Ascending aorta (tissue), 2 donors: Measurements from ENCODE around the gene ACTA2. TPM values are rescaled to one million over a fixed set of nuclear protein-coding genes. Genes with fewer than 3 reads are reported as not detected.

Experiments used
- DNase-seq, 2 donors: peaks; one replicate each; pipeline ENCODE4 v3.0.0-alpha.2; 2019; ENCODE audit warnings: low spot score in 2 of 2
- H3K27ac ChIP-seq, 2 donors: fragments of 200-600 bp; sonication (generic); one replicate each; pipeline ENCODE4 v1.5.1; 2016 to 2017; ENCODE audit warnings: mild to moderate bottlenecking in 1 of 2
- H3K27me3 ChIP-seq: fragments of 200-600 bp; sonication (generic); one replicate; pipeline ENCODE4 v1.5.1; 2017
- H3K36me3 ChIP-seq, 2 donors: fragments of 200-600 bp; sonication (generic); one replicate each; pipeline ENCODE4 v1.5.1; 2016
- H3K4me1 ChIP-seq, 2 donors: fragments of 200-600 bp; sonication (generic); one replicate each; pipeline ENCODE4 v1.5.1; 2016 to 2017; ENCODE audit warnings: mild to moderate bottlenecking in 1 of 2
- H3K4me3 ChIP-seq, 2 donors: fragments of 200-600 bp; sonication (generic); one replicate each; pipeline ENCODE4 v1.5.1; 2016 to 2017; ENCODE audit warnings: mild to moderate bottlenecking in 1 of 2
- H3K9me3 ChIP-seq, 2 donors: fragments of 200-600 bp; sonication (generic); one replicate each; pipeline ENCODE4 v1.5.1; 2016
- CTCF ChIP-seq, 3 experiments: fragments of 200-600 bp in 2 of 3; fragments of 450-650 bp in 1 of 3; sonication (generic) in 2 of 3; IDR thresholded peaks; one replicate each; pipeline ENCODE4 v1.5.1; 2016 to 2019; ENCODE audit warnings: antibody characterized with exemption in 3 of 3, mild to moderate bottlenecking in 1 of 3, moderate library complexity in 1 of 3
- intact Hi-C: fragments of 100-400 bp; cut with DNase I; formaldehyde crosslinking; loops from one replicate; pipeline ENCODE4 v1.15.1; 2023
- total RNA-seq: library from RNA; depleted of rRNA; stranded (reverse); fragments of >200 nt; gene quantifications from one replicate; pipeline ENCODE4 v1.1.0, GENCODE V29; 2016

Gene ACTA2
- total RNA-seq, 1 donor from 2014 or later: 5,316 TPM

- no peaks in the 10 kb centered on the region for H3K36me3 ChIP-seq
- H3K9me3 ChIP-seq: no peaks in the 10 kb centered on the region
- H3K4me1 ChIP-seq: no peaks in the 10 kb centered on the region
- no peaks in the 10 kb centered on the region for H3K27me3 ChIP-seq
- no peak for DNase-seq
- no peak overlapping the region for H3K4me3 ChIP-seq
- no peak for TF ChIP-seq CTCF (IDR thresholded peaks at IDR 0.05)
- intact Hi-C loops: no loop called here
- H3K27ac ChIP-seq: no peak overlapping the region
Measured at GRCh38 chr10:88890681-88891381, 61.7 kb downstream of the ACTA2 start.

GRCh38 chr10:88889559-88890337, 62.8 kb downstream of the ACTA2 start:
- no peaks in the 10 kb centered on the region for H3K36me3 ChIP-seq
- no peak overlapping the region for H3K4me3 ChIP-seq
- H3K27ac ChIP-seq: no peak overlapping the region
- no peaks in the 10 kb centered on the region for H3K27me3 ChIP-seq
- DNase-seq: no peak
- no peaks in the 10 kb centered on the region for H3K4me1 ChIP-seq
- TF ChIP-seq CTCF (IDR thresholded peaks at IDR 0.05): no peak
- no peaks in the 10 kb centered on the region for H3K9me3 ChIP-seq
- intact Hi-C loops: no loop called here

GRCh38 chr10:88888810-88889445, 63.6 kb downstream of the ACTA2 start:
- H3K27me3 ChIP-seq: no peaks in the 10 kb centered on the region
- no peaks in the 10 kb centered on the region for H3K36me3 ChIP-seq
- H3K4me1 ChIP-seq: no peaks in the 10 kb centered on the region
- no peaks in the 10 kb centered on the region for H3K9me3 ChIP-seq
- H3K4me3 ChIP-seq: no peak overlapping the region
- intact Hi-C loops: no loop called here
- H3K27ac ChIP-seq: no peak overlapping the region
- TF ChIP-seq CTCF (IDR thresholded peaks at IDR 0.05): no peak
- DNase-seq: no peak

- Histone ChIP-seq H3K4me3 (no peak overlapping the region), H3K36me3 (no peaks in the 10 kb centered on the region), H3K9me3 (no peaks in the 10 kb centered on the region), H3K27me3 (no peaks in the 10 kb centered on the region), H3K27ac (no peak overlapping the region), H3K4me1 (peaks cover 0 to 4% of the 10 kb centered on the region in 2 donors)
- no peak for DNase-seq
- intact Hi-C loops: no loop called here
- TF ChIP-seq CTCF (IDR thresholded peaks at IDR 0.05): no peak
Measured at GRCh38 chr10:88886557-88886956, 66.0 kb downstream of the ACTA2 start.

Other genes starting within 250 kb of the ACTA2 start
- gene LIPK, start 246.5 kb downstream of the ACTA2 start, total RNA-seq: not detected
- gene LIPN, start 192.8 kb downstream of the ACTA2 start, total RNA-seq: not detected
- gene LIPM, start 150.0 kb downstream of the ACTA2 start, total RNA-seq: not detected
- not detected for gene ANKRD22, start 100.9 kb downstream of the ACTA2 start, total RNA-seq
- gene STAMBPL1, start 72.5 kb downstream of the ACTA2 start, total RNA-seq: 37.0 TPM
- 10.5 TPM for gene FAS, start 38.0 kb upstream of the ACTA2 start, total RNA-seq